Kidney (tissue), 14 donors: ENCODE data around the gene POLR2M. TPM values are rescaled to one million over a fixed set of nuclear protein-coding genes. Genes with fewer than 3 reads are reported as not detected.

ENCODE experiments used
- DNase-seq, 5 donors: peaks; one replicate each; pipeline ENCODE4 v3.0.0-alpha.2; 2013 to 2020
- FAIRE-seq: peaks from 2 replicates; lab custom pipeline; 2012; peaks lifted over from hg19 to GRCh38; lab: Jason Lieb, UNC
- H3K27ac ChIP-seq, 2 donors: one replicate each; pipeline ENCODE4 v1.7.0; 2013; ENCODE audit warnings: low read depth in 2 of 2, low read length in 2 of 2, inconsistent platforms in 1 of 2
- H3K27me3 ChIP-seq: one replicate; pipeline ENCODE4 v1.7.1; 2013; ENCODE audit warnings: low read length, inconsistent platforms; ENCODE audit not compliant: control insufficient read depth, insufficient read depth
- H3K36me3 ChIP-seq, 3 donors: one replicate each; pipeline versions ENCODE4 v1.7.0 to v1.7.1; 2013; ENCODE audit warnings: low read length in 3 of 3, control low read depth in 1 of 3, inconsistent platforms in 1 of 3; ENCODE audit not compliant: insufficient read depth in 3 of 3, control insufficient read depth in 2 of 3
- H3K4me1 ChIP-seq, 3 donors: one replicate each; pipeline versions ENCODE4 v1.7.0 to v1.7.1; 2013; ENCODE audit warnings: low read length in 3 of 3, inconsistent platforms in 1 of 3, low read depth in 1 of 3; ENCODE audit not compliant: control insufficient read depth in 2 of 3, insufficient read depth in 2 of 3
- H3K4me3 ChIP-seq, 3 donors: one replicate each; pipeline versions ENCODE4 v1.7.0 to v1.8.1; 2013; ENCODE audit warnings: low read length in 3 of 3, control low read depth in 1 of 3, inconsistent platforms in 1 of 3
- H3K9ac ChIP-seq, 3 donors: one replicate each; pipeline versions ENCODE4 v1.7.0 to v1.7.1; 2013; ENCODE audit warnings: low read length in 3 of 3, control low read depth in 1 of 3, inconsistent platforms in 1 of 3
- H3K9me3 ChIP-seq, 3 donors: one replicate each; pipeline versions ENCODE4 v1.7.0 to v1.7.1; 2013; ENCODE audit warnings: low read length in 3 of 3, control low read depth in 1 of 3, inconsistent platforms in 1 of 3; ENCODE audit not compliant: control insufficient read depth in 2 of 3, insufficient read depth in 1 of 3
- intact Hi-C: fragments of 100-400 bp; cut with DNase I; formaldehyde crosslinking; loops from one replicate; pipeline ENCODE4 v1.11.1; 2022
- polyA plus RNA-seq: library from polyadenylated mRNA; stranded (reverse); fragments of 350-450 nt; fragmentation: Illumina TruSeq; extraction: RNeasy Lipid Tissue Mini Kit (QIAGEN cat#74804); gene quantifications from one replicate; pipeline ENCODE4 v1.2.3, GENCODE V29; 2014; ENCODE audit warnings: low read depth, low replicate concordance; ENCODE audit not compliant: insufficient read depth
- total RNA-seq: library from RNA; stranded (reverse); fragmentation: NEBNext Ultra II Directional; extraction: Animal tissue kit (Norgen Biotek cat#: 25700); gene quantifications from one replicate; pipeline ENCODE4 v1.2.1, GENCODE V29; 2021
- TF ChIP-seq, protein P1 (sequence below): IDR thresholded peaks from 3 replicates; pipeline ENCODE4 v1.5.1; 2012; ENCODE audit warnings: mild to moderate bottlenecking, moderate library complexity, borderline replicate concordance; ENCODE audit not compliant: insufficient read depth; ENCODE audit errors: extremely low read depth
- donor health status: control.
- donor health status: control.
- donor health status: control.
- donor health status: control.
- donor health status: control.
- donor health status: DM: yes; HTN: yes; CAD: no.
- donor health status: Normal renal cell carcinoma (clear cell type).

POLR2M gene
- total and polyA plus RNA-seq, 2 donors from 2014 or later, result 16.5 to 77.0 TPM

DNA sequence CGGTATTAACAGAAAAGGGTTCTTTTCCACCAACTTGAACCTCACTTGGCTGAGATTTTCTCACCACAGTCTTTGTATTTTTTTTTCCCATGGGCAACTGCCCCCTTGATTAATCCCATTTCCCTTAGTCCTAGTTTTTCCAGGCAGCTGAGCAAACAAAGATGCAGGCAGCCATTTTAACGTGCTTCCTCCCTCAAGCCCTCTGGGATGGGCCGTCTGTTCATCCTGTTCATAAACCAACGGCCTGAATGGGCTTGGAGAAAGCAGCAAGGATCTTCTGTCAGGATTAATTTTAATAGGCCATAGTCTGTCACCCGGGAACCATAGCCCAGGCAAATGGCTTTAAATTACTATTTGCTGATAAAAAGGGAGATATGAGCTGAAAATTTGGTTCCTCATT lies 10.4 kb upstream of the POLR2M start:
- intact Hi-C loops, result no loop called here
- Histone ChIP-seq H3K9ac (no peak overlapping the region), H3K36me3 (no peaks in the 10 kb centered on the region), H3K27me3 (no peaks in the 10 kb centered on the region), H3K4me3 (no peak overlapping the region), H3K27ac (no peak overlapping the region), H3K9me3 (no peaks in the 10 kb centered on the region), H3K4me1 (no peaks in the 10 kb centered on the region)
- DNase-seq (no peak), FAIRE-seq (no peak)
- TF ChIP-seq, protein P1, sequence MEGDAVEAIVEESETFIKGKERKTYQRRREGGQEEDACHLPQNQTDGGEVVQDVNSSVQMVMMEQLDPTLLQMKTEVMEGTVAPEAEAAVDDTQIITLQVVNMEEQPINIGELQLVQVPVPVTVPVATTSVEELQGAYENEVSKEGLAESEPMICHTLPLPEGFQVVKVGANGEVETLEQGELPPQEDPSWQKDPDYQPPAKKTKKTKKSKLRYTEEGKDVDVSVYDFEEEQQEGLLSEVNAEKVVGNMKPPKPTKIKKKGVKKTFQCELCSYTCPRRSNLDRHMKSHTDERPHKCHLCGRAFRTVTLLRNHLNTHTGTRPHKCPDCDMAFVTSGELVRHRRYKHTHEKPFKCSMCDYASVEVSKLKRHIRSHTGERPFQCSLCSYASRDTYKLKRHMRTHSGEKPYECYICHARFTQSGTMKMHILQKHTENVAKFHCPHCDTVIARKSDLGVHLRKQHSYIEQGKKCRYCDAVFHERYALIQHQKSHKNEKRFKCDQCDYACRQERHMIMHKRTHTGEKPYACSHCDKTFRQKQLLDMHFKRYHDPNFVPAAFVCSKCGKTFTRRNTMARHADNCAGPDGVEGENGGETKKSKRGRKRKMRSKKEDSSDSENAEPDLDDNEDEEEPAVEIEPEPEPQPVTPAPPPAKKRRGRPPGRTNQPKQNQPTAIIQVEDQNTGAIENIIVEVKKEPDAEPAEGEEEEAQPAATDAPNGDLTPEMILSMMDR, result no peak

DNA sequence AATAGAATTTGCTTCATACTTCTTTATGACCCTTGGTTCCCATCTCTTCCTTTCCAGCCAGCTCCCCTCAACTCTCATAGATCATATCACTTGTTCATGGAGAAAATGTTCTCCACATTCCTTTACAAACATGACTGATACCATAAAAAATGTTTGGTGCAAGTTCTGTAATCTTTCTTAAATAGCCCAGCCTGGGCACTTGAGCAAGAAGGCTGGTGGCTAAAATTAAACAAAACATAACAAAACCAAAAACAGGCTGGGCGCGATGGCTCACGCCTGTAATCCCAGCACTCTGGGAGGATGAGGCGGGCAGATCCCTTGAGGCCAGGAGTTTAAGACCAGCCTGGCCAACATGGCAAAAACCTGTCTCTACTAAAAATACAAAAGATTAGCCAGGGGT lies 8.9 kb upstream of the POLR2M start:
- H3K4me3 ChIP-seq, result no peak overlapping the region
- H3K9ac ChIP-seq, result no peak overlapping the region
- TF ChIP-seq, protein P1, result no peak
- no peaks in the 10 kb centered on the region for H3K9me3 ChIP-seq
- no peak overlapping the region for H3K27ac ChIP-seq
- FAIRE-seq (no peak), DNase-seq (peak in 1 of 5 donors; percentile 66)
- H3K27me3 ChIP-seq, result no peaks in the 10 kb centered on the region
- H3K4me1 ChIP-seq, result no peaks in the 10 kb centered on the region
- intact Hi-C loops, result no loop called here
- no peaks in the 10 kb centered on the region for H3K36me3 ChIP-seq

DNA sequence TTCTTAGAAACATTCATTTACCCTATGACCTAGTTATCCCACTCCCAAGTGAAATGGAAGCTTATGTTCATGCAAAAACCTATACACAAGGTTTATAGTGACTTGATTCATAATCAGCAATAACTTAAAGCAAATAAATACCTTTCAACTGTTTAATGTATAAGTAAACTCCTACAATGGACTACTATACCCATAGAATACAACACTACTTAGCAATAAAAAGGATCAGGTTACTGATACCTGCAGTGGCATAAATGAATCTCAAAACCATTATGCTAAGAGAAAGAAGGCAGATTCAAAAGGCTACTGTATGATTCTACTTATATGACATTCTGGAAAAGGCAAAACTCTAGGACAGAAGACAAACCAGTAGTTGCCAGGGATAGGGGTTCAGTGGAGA lies 8.3 kb upstream of the POLR2M start:
- TF ChIP-seq, protein P1, result no peak

DNA sequence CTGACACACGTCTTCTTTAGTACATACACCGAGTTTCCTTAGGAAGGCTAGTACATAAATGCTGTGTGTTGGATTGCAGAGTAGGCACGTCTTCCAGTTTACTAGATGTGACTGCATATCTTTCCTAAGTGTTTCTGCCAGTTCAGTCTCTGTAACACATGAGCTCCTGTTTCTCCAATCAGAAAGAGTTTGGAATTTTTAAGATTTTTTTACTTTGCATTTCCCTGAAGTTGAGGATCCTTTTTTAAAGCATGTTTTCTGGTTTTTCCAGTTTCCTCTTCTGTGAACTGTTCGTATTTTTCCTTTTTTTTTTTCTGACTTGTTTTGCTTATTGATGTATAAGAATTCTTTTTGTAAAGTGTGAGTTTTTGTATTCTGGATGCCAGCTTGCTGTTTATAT lies 7.5 kb upstream of the POLR2M start:
- no peak for FAIRE-seq
- intact Hi-C loops, result no loop called here

More for the DNA sequence above, 8.3 kb upstream of the POLR2M start:
- DNase-seq (no peak), FAIRE-seq (no peak)
- Histone ChIP-seq H3K27me3 (no peaks in the 10 kb centered on the region), H3K9ac (no peak overlapping the region), H3K4me3 (no peak overlapping the region), H3K36me3 (no peaks in the 10 kb centered on the region), H3K4me1 (no peaks in the 10 kb centered on the region), H3K27ac (no peak overlapping the region), H3K9me3 (no peaks in the 10 kb centered on the region)
- intact Hi-C loops, result no loop called here

More for the DNA sequence above, 7.5 kb upstream of the POLR2M start:
- H3K9ac ChIP-seq, result no peak overlapping the region
- TF ChIP-seq, protein P1, result no peak
- no peak overlapping the region for H3K4me3 ChIP-seq
- no peaks in the 10 kb centered on the region for H3K4me1 ChIP-seq
- no peak overlapping the region for H3K27ac ChIP-seq
- H3K36me3 ChIP-seq, result no peaks in the 10 kb centered on the region
- no peaks in the 10 kb centered on the region for H3K9me3 ChIP-seq
- no peak for DNase-seq
- H3K27me3 ChIP-seq, result no peaks in the 10 kb centered on the region
